Stimulated activated CD4-positive, alpha-beta T cell treated with anti-CD3 and anti-CD28 coated beads, TNF-alpha, amount 100 ng/mL, for 48 hours (primary cell): ENCODE data around the gene ASGR1.

ENCODE experiments used
- DNase-seq, 3 donors: peaks; one replicate each; pipeline ENCODE4 v3.0.0-alpha.2; 2020; ENCODE audit warnings: low read depth in 3 of 3

The ASGR1 gene

DNA sequence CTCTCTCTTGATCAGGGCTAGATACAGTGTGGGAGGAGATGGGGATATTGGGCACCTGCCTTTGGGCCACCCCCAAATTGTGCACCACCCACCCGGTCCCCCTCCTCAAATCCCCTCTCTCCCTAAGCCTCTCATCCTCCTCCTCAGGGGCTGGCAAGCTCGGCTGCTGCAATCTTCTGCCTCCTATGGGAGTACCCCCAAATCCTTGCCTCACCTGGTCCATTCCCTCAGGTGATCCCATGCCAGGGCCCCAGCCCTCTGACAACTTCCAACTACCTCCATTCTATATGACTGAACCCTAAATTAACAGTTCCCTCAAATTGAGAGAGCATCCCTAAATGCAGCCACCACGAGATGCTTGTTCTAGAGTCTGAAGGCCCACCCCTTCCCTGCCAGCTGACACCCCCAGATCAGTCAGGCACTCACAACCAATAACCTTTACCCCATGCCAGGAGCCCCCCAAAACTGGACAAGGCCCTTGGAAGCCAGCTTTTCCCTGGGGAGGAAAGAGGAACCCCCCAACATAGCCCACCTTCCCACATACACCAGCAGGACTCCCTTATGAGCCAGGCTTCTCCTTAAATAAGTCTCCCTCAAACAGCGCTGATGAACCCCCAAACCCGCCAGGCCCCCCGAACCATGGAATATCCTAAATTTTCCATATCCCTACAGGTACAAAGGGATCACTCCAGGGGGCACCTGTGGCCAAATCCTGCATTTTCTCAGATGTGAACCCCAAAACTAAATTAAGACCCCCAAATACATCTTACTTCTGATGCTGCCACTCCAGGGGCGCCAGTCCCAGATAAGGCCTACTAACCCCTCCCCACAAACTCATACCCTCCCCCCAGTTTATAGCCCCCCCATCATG lies 37.3 kb upstream of the ASGR1 start:
- no peak for DNase-seq

DNA sequence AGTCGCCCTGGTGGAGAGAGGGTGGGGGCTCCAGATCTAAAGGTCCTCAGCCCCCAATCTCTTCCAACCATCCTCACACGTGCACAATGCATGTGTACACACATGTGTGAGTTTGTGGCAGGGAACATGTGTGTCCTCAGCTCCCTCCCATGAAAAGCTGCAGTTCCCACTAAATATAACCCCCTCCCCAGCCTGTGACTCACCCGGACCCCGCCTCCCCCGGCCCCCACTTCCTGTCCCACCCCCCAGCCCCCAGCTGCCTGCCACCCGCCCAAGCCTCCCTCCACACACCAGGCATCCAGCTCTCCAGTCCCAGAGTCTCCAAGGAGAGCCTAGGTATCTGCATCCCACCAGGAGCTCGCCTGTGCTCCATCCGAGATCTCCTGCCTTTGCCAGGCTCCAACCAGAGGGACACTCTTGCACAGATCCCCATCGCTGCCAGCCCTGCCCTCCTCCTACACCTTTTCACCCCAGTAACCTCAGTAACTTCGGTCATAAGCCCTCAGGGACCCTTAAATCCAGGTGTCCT lies 36.5 kb upstream of the ASGR1 start:
- no peak for DNase-seq

DNA sequence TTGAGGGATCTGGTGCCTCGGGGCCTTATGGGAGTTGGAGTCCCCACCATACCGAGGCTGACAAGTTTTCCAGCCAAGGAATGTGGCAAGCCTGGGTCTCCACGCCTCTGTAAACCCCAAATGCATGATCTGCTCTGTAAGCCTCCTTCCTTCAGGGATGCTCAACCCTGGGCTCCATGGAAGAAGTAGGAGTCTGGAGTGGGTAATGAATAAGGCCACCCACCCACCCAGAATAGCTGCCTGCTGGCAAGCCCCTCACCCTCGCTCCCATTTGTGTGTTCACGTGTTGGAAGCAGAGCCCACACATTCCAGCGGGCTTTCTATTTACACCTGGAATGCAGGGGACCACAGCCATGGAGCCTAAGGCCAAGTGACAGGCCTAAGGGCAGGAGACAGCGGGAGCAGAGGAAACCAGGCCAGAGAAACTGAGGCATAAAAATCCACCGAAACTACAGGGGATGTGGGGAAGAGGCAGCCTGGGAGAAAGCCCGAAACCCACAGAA lies 36.0 kb upstream of the ASGR1 start:
- no peak for DNase-seq

DNA sequence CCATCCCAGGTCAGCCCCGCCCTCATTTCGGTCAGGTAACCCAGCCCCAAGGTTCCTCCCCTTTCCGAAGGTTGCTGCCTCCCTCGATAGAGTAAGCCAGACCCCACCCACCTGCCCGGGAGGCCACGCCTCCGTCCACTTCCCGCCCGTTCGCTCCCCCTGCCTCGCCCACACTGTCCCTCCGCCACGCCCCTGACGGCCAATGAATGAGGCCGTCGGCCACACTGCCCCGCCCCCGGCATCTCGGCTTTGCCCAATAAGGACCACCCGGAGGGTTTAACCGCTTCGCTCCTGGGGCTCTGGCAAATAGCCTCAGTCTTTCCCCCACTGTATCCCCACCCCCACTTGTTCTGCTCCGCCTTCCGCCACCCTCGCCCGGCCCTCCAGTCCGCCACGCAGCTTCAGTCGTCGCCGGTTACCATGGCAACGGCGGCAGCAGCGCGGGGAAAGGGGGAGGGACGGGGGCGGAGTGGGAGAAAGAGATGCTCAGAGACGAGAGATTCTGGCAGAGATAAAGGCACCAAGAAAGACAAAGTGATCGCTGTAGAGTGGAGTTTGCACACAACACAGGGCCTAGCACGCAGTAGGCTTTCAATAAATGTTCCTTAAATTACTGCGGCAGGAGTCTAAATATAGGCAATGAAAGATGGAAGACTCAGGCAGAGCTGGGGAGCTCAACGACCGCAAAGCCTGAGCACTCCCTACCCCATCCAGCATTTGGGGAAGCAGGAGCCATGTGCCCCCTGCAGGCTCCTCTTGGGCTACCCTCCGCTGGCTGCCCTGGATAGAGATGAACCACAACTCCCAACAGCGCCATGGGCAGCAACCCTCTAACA lies 35.3 kb upstream of the ASGR1 start:
- DNase-seq: peak; percentile 99 to 100 (median 100)

DNA sequence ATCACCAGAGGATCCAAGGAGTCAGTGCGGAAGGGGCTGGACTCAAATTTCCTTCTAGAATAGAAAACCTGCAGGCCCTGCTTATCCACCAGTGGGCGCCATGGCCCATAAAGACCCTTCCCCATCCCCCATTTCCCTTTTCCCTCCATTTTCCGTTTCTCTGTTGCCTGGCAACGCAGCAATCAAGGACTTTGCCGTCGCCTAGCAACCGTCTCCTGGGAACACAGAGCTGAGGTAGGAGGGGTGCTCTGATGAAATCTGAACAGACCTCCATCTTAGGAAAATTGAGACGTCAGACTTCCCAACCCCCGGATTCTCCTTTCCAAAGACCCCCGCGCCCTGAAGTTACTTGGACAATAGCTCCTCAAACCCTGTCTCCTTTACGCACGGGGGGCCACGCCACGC lies 34.7 kb upstream of the ASGR1 start:
- no peak for DNase-seq

DNA sequence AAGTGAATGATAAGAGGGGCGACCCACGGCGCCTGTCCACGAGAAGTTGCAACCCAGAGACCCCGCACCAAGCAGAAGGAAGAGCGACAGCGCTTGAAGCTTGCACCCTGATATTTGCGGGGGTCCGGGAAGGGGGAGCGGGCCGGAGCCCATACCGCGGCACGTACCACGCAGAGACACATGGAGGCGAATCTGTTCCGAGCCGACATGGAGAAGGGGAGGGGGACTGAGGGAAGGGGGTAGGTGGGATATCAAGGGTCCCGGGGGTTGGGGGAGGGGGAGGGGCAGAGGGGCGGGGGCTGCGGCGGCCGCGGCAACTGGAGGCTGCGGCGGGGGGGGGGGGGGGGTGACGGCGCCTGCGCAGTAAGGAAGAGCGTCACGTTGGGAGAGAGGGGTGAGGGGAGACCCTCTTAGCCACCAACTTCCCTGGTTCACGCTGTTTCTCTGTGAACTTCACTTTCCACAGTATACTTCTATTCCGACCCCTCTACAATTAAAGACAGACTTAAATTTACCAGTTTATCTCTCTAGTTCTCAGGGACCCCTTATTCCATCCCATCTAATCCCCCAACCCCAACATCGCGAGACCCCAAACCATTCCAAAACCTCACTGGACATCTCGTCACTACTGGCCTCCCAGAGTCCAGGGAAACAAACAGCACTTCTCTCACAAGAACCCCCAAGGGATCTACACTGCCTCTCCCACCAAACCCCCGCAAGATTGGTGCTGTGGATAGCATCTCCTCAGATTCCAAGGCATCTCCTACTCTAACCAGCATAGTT lies 32.5 kb upstream of the ASGR1 start:
- no peak for DNase-seq

DNA sequence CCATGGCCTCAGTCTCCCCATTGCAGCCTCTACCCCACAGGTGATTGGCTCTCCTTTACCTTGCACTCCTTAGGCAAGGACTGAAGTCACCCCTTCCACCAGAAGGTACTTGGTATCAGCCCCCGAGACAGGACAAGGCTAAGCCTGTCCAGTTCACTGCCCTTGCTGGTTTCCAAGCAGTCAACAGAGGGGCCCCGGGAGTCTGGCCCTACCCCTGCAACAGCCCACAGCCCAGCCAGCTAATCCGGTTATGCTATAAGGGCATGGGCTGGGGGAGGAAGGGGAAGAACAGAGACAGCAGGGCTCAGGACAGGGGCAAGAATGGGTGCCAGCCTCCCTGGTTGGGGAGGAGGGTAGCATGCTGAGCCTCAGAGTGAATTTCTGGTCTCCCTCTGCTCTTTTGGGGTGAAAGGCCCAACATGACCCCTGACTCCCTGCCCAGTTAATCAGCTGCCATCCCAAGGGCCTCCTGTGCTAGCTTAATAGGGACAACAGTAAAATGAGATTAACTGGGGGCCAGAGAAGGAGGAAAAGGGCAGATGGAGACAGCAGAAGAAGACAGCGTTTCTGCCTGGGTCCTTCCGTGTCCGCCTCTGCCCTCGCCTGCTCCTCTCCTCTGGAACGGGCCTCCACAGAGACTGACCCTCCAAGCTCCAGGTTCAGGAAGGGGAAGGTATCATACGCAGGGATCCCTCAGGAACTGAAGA lies 29.7 kb upstream of the ASGR1 start:
- no peak for DNase-seq

DNA sequence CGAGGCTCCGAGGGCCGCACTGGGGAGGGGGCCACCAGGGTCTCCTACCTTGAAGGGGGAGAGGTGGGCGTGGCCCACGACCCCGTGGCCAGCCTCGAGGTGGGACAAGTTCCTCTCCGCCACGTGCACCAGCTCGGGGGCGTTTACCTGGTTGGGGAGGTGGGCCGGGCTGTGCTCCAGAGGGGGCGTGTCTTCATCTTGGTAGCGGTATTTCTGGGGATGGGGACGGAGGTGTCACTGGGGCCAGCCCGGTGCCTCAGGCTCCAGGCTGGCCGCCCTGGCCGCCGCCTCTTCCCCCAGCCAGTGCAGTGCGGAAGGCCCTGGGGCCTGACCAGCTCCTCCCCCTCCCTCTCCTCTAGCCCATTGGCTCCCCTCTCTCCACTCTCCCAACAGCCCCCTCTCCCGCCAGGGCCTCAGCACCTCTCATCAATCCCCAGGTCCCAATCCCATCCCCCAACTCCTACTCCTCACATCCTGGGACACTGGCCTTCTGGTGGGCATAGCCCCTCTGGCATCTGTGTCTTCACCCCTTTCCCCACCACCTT lies 28.9 kb upstream of the ASGR1 start:
- DNase-seq: no peak

DNA sequence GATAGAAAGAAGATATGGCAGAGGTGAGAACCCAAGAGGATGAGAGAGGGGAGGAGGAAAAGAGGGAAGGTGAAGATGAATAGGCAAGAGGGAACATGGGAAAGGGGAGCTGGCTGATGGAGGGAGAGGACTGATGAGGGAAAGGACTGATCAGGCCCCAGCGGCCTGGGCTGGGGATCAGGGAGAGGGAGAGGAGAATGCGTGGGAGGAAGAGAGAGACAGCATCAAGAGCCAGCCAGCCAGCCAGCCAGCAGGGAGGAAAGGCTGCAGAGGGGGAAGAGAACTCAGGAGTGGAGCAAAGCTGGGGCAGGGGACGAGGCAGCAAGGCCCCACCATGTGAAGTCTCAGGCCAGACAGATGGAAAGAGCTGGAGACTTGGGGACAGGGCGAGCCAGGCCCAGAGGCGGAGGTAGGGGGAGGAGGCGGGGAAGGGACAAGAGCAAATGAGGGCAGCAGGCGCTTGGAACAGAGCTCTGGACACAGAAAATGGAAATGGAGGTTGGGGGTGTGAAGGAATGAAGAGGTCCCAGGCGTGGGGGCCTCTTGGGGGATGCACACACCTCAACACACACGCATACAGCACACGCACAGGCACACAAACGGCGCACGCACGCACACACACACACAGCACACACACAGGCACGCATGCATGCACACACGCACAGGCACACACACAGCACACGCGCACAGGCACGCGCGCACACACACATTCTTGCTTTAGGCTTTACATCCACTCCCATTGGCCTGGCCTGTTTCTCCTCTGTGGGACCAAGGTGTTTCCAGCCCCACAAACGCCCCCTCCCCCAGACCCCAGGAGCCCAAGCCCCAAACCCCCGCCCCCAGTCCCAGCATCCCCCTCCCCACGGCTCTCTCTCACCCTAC lies 28.2 kb upstream of the ASGR1 start:
- no peak for DNase-seq

DNA sequence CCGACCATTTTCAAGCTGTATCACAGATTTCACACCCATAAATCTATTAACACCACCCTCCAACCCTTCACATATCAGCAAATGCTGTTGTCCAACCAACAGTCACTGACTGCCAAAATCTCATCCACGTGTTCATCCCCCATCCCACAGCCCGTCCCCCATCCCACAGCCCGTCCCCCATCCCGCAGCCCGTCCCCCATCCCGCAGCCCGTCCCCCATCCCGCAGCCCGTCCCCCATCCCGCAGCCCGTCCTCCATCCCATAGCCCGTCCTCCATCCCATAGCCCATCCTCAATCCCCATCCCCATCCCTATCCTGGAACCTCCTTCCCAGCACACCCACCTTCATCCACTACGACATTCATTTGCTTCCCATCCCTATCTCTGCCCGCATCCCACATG lies 26.4 kb upstream of the ASGR1 start:
- no peak for DNase-seq

DNA sequence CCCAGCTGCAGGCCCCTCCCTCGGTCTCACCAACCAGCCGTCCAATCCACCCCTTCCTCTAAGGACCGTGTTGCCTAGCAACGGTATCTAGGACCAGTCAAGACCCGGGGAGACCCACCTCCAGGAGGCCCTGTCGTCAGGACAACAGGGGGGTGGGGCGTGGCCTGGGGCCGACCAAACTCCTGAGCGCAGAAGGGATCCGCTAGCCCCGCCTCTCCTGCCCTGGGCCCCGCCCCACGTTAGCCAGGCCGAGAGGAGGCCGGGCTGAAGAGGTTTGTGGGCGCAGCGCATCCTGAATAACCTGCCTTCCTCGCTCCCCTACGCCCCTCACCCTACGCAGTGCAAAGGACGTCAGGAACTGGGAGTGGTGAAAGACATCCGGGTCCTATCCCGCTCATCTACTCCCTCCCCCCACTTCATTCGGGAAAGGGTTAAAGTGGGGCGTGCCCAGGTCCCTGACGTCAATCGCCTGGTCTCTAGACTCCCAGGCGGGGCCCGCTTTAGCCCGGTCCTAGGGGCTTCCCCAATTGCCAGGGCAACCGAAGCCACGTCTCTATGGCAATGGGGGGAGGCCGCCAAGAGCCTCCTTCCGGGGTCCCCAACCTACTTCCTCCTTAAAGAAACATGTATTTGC lies 25.8 kb upstream of the ASGR1 start:
- DNase-seq: peak; percentile 72 to 88 (median 82)

DNA sequence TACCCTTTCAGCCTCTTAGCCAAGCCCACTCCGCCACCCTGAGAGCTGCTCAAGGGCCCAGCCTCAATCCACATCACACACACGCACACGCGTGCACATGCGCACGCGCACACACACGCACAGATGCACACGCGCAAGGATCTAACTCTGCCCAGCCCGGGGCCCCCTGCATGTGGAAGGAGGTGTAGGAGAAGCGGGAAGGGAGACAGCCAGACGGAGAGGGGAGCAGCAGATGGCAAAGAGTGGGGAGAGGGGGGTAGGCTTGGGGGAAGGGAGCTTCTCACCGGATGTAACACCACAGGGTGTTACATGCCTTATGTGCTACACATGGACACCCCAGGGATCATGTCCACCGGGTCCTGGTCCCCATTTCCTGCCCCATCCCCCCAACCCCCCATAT lies 25.2 kb upstream of the ASGR1 start:
- no peak for DNase-seq

DNA sequence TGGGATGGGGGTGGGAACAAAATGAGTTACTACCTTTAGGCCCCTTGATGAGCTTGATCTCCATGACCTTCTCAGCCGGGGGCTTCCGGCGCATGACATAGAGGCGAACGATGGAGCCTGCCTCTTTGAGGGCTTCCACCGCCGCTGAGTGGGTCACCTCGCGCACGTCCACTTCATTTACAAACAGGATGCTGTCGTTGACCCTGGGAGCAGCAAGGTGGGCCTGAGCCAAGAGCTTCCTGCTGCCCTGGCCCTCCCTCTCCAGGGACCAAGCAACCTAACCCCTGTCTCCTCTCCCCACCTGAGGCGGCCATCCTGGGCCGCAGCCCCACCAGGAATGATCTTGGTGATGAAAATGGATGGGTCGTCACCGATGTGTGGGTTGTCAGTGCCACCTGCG lies 24.2 kb upstream of the ASGR1 start:
- no peak for DNase-seq

DNA sequence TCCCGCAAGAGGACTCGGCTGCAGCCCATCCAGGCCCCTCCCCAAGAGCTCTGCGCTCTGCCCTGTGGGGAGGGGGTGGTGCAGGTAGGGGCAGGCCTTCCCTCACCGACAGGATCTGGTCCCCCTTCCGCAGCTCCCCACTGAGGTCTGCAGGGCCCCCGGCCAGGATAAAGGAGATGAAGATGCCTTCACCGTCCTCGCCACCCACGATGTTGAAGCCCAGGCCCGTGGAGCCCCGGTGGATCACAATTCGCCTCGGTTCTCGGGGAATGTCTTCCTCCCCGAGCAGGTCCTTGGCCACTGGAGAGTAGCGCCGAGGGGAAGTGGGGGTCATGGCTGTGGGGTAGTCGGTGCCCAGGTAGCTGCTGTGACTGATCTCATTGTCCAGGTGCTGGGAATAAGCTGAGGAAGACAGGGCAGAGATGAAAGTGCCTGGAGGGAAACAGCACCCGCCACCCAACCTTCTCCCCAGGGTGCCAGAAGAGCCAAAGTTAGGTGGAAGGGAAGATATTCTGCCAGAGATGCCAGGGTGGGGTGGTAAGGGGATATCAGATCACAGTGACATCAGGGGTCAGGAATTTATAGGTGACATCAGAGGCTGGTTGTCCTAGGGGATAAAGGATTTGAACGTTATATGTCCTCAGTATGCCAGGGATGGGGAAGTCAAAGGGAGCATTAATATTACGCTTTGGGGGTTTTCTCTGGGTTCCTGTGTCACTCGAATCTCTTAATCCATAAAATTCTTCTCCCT lies 17.7 kb upstream of the ASGR1 start:
- no peak for DNase-seq

DNA sequence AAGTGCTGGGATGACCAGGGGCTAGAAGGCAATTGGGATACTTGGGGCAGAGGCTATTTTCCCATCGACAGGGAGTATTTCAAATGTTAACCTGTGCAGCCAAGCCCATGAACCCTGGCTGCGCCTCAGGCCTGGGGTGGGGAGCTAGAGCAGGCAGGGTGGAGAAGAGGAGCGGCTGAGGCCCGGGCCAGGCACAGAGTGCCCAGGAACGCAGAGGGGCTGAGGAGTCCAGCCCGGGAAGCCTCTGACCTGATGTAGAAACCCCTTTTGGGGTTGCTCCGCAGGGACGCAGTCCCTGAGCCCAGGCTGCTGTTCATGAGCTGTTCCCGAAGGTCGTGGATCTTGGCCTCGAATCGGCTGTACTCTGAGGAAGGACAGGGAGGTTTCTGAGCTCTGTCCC lies 16.8 kb upstream of the ASGR1 start:
- no peak for DNase-seq

DNA sequence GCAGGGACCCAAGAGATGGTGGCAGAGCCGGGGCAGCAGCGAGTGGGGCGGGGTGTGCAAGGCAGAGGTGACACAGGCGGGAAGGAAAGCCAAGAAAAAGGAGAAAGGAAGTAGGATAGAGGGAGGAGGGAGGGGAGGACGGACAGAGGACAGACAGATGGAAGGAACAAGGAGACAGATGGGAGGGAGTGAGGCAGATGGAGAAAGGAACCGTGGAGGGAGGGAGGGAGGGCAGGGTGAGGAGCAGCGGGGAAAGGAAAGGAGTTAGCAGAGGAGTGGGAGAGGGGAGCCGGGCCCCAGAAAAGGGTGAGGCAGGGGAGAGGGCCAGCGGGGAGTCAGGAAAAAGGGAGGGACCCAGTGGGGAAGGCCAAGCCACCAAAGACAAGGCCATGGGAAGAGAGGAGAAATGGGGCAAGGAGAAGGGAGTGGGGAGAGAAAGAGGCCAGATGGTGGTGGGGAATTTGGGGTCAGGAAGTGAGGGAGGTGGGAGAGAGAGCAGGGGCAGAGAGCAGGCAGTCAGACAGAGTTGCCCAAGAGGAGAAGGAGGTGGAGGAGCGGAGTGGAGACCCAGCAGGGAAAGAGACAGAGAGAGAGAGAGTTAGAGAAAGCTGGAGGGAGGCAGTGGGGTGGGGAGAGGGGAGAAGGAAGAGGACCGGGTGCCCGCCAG lies 13.2 kb upstream of the ASGR1 start:
- no peak for DNase-seq

DNA sequence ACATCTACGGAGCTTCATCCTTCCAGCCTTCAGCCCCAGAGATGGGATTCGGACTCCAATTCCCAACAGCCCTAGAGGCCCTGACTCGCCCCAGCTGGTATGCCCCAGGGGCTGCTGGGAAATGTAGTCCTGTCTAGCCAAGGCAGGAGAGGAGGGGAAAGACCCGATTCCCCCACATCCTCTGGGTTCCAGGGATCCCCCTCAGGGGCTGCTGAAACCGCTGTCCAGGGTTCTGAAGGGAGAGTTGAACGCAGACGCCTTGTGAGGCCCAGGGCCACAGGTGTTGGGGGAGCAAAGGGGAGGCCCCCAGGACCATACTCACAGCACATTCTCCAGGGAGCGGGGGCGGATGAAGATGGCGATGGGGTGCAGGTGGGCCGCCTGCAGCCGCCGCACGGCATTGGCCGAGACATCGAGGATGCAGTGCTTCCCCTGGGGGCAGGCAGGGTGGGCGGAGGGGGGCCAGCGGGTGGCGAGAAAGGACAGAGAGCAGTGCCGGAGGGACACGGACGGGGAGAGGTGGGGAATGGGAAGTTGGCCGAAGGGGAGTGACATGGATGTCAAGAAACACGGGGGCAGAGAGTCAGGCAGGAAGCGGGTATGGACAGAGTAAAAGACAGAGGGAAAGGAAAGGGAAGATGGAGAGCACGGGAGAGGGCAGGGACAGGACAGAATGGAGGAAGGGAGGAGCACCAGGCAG lies 12.6 kb upstream of the ASGR1 start:
- DNase-seq: no peak
